Activated effector memory CD4-positive, alpha-beta T cell treated with Interleukin-2 at 50 U/mL for 16 hours (primary cell): ENCODE data around the gene CALD1.

Experiments used
- DNase-seq: peaks from one replicate; pipeline ENCODE4 v3.0.0-alpha.2; 2020

CALD1 gene

DNA sequence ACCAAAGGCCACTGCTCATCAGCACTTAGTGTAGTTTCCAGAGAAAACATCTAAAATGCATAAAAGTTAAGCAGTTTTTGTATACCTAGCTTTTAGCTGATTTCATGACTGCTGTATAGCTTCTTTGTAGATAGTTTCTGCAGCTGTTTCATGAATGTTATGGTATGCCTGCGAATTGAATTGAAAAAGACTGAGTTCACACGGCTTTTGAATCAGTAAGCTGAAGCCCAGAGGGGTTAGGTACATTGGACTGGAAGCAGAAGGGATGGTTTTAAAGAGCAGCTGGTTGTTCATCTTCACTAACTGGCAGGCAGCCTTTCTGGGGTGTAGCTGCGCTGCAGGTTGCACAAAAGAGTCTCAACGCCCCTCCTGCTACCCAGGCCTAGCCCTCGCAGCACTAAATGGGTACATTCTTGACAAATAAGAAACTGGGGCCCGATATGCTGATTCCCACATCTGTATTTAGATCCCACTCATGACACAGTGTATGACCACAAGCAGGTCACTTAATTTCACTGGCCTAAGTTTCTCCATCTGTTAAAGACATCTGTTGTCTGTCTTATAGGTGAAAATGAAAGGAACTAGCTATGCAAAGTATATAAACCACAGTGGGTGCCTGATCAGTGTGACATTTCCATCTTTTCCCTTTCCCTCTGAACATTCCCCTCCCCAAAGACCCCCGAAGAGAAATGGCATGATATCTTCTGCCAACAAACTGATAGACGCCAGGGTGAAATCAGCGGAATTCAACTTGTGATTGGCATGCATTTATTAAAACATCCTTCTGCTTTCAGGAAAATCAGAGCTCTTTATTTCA lies 120.9 kb downstream of the CALD1 start:
- no peak for DNase-seq

DNA sequence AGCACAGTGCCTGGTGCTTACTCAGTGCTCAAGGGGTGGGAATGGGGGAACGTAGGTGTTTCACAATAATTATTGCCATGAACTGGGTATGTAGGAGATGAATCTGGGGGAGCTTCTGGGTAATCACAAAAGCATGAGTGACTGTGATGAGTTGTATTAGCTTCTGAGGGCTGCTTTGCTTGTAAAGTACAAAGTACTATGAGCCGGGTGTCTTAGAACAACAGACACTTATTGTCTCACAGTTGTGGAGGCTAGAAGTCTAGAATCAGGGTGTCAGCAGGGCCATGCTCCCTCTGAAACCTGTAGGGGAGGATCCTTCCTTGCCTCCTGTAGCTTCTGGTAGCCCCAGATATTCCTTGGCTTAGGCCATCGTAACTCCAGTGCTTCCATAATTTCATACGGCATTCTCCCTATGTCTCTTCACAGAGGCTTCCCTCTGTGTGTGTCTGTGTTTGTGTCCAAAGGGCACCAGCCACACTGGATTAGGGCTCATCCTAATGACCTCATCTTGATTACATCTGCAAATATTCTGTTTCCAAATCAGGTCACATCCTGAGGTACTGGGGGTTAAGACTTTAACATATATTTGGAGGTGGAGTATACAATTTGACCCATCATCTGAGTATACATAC lies 122.1 kb downstream of the CALD1 start:
- DNase-seq, result no peak

DNA sequence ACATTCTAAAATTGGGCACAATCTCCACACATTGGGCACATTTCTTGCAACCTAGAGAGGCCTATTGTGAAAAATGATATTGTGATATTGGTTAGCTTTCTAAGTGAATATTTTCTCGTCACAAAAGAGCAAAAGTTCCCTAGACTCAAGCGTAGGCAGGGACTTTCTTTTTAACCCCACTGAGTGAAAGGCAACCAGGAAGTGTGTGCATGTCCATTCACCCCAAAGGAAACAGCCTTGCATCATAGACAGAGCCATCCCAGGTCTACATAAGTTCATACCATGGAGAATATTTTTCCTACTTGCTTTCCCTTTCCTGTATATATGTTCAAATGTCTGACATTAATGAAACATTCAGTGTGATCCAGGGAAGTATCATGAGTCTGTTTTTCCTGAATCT lies 122.6 kb downstream of the CALD1 start:
- DNase-seq, result no peak

DNA sequence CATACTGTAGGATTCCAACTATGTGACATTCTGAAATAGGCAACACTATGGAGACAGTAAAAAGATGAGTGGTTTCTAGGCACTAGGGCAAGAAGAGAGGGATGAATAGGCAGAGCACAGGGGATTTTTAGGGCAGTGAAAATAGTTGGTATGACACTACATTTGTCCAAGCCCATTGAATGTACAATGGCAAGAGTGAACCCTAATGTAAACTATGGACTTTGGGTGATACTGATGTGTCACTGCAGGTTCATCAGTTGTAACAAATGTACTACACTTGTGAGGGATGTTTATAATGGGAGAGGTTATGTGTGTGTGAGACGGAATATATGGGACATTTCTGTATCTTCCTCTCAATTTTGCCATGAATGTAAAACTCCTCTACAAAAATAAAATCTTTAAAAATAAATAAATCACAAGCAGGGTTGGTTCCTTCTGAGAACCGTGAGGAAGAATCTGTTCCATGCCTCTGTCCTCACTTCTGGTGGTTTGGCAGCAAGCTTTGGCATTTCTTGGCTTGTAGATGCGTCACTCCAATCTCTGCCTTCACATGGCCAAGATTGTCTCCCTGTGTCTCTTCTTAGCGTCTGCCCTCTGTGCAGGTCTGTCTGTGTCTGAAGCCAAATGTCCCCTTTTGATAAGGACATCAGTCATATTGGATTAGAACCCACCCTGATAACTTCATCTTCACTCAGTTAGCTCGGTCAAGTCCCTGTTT lies 123.8 kb downstream of the CALD1 start:
- DNase-seq, result no peak

DNA sequence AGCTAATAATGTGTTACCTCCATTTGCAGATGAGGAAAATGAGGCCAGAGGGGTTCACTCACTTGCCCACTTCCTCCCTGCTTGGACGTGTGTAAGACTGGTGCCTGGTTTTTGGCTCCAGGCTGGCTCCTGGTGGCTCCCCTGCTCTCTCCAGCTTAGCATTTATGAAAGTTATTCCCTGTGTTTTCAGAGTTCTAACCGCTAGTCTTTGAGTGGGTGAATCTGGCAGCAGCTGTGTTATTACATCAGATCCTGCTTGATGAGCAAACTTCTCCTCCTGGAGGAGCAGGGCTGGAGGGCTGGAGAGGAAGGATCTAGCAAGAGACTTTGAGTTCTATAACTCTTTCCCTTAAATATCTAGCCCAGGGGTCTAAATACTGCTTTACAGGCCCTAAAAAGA lies 125.9 kb downstream of the CALD1 start:
- no peak for DNase-seq

DNA sequence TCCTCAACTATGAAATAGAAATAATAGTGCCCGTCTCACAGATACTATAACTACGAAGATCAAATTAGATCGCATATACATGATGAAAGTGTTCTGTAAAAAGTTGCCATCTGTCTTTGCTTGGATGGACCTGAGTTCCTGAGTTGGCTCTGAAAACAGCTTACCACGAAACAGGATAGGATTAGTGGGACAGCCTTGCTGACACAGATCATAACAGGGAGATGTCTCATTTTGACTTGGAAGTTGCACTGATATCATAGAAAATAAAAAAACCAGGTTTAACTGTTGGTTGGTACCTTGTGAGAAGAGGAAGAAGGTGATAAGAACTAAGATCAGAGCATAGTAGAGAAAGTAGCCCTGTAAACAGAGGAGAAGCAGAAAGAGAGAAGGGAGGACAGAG lies 127.6 kb downstream of the CALD1 start:
- DNase-seq, result no peak

DNA sequence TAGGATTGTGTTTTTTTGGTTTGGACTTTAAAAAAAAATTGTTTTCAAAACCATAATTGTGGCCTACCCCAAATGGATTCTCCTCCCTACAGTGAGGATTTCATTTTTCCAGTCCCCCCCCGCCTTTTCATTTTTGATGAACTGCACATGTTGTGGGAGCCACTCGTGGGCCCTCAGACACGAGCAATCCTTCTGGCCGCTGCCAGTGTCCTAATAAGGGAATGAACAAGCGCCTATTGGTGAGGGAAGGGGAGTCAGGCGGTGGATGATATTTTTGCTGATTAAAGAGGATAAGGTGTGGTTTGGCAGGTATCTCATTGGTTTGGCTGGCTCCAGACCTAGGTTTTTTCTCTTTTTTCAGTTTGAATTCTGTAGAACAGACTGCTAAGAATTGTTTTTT lies 128.2 kb downstream of the CALD1 start:
- no peak for DNase-seq

DNA sequence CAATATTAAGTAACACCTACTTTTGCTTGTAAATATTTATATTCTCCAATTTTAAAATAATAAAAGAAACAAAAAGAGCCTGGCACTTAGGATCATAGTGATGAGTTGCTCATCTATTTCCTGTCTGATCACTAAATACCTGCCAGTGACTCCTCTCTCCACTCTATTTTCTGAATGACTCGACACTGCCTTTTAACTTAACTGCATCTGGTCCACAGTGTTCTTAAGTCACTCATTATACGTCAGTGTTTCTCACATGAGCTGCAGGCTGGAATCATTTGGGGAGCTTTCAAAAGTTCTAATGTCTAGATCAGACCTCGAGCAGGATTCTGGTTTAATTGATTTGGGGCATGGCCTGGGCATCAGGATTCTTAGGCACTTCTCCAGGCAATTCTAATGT lies 128.9 kb downstream of the CALD1 start:
- DNase-seq, result no peak

DNA sequence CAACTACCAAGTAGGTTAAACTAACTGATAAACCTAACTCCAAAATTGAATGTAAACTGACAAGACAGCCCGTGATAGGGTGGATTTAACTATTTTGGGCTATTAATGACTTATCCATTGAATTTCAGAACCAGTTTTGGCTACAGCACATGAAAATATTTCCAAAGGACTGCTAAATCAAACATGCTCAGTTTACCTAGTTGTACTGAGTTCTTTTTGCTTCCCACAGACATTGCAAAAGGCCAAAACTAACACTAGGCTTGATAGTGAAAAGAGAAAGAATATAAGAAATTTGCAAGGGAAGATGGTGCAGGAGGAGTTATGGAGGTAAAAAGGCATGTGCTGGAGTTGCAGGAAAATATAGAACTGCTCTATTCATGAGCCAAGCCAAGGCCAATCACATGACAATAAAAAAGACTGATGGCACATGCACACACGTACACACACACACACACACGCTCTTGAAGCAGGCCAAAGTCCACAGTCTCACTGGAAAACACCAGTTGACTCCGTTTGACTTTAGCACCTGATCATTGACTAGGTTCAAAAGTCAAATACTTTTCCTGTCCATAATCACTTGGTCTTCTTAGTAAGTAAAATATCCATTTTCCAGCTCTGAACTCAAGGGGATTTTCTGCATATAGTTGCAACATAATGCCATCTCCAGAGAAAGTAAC lies 130.9 kb downstream of the CALD1 start:
- DNase-seq, result no peak

DNA sequence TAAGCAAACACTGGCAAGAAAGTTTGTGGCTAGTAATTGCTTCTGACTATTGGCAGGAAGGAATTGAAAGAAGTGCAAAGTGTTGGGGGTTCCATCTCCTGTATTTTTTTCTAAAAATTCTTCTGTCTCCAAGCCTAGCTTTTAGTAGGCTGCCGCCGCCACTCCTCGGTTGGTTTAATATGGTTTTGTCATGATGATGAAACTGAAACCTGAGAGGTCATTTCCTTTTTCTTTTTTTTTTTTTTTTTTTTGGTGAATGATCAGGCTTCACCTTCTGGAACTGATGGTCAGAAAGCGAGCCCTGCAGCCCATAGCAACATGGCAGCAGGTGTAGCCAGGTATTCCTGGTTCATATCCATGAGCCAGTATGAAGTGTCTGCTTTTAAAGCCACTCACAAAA lies 131.5 kb downstream of the CALD1 start:
- no peak for DNase-seq

DNA sequence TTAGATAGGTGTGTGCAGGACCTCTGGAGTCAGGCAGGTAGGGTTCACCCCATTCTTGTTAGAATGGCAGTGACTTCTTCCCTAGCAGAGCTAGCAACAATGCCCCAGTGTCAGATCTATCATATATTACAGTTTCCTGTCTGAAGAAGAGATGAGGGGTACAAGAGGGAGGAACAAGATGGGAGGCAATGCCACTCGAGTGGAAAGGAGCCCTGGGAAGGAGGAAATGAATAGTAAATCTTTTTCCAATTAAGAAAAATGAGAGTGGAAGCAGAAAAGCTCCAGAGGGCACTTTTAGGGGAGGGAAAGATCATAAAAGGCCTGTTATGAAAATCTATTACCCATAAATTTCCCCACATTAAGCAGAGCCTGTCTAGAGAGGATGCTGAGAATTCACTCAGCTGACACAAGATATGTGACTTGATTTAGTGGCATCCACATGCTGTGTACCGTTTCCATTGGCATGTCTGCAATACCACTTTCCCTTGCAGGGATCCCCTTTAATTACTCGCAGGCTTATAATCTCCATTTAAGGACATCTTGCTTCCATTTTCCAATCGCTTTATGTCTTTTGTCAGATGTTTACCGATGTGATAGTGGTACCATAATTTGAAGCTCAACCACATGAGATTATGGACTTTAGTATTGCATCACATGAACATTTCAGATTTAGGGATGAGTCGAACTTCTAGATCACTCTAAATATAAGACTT lies 136.9 kb downstream of the CALD1 start:
- no peak for DNase-seq

DNA sequence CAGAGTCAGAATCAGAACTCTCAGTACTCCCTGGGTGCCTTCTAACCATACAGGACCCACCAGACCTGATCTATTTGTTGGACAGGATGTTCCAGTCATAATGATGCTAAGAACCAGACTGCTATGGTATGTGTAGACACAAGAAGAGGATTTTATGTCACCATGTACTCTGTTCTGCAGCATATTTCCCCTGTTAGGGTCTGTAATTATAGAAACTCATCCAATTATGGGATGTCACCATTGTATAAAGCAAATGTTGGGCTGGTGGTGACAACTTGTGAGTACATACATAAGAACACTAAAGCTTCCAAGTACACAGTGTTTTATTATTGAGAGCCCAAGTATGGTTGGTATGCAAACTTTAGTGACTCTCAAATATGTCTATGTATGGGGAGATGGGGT lies 139.8 kb downstream of the CALD1 start:
- DNase-seq, result no peak

DNA sequence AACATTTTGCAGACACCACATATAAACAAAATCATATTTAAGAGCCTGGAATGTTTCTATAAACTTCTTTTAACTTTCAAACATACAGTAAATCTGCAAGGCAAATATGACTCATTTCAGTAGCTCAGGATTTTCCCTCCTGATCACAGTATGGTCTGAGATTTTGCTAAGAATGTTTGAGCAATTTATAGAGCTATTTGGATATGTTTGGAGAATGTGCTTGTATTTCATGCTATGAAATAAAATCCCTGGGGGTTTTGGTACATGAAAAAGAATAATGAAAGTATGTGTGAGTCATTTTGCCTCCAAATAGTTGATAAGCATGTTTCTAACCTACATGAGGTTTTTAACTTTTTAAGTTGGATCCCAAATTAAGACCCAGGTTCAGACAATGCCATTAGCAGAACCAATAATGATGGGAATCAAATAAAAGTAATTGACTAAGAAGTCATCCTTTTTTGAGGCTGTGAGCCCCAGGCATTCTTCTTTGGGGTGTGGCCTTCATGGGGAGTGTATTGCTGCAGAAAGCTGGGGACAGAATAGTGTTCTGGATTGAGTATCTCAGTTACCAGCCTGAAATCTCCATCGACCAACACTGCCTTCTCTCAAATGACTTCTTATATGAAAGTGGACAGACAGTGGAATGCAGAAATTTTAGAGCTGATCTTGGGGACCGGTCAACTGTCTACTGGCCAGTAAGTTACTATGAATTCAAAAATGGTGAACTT lies 140.8 kb downstream of the CALD1 start:
- no peak for DNase-seq

DNA sequence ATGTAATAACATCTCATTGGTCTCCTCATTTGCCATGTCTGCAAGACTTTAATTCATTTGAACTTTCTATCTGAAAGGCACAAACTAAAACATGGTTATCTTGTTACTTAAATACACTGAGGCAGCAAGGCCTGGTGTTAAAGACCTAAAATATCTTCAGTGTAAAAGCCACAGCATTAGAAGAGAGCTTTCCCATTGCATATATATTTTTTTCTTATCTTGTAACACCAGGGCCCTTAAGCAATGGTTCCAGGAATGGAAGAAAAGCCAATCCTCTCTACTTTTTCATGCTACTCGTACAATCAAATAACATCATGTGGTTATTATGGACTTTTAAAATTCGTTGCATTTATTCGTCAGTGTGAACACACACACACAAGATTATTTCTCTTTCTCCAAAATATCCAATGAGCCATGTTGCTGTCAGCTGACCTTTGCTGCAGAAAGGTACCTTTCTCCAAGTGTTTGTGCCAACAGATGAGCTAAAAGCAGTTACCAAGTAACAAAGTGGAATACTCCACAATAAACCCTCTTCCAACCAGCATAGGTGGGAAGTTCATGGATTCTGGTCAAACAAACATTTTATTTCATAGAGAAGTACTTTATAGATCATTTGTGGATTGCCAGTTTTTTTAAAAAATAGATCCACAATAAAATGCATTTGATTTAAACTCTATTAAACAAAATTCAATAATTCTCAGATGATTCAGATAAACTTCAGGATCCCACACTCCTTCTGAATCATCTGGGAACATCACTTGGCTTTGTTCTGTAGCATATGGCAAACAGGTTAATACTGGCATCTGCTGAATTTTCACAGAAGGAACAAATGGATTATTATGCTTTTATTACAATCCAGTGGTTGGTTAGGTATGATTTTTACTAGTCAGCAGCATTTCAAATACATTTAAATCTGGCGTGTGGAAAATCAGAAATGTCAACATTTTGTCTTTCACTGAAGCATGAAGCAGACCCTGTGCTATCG lies 143.6 kb downstream of the CALD1 start:
- DNase-seq, result no peak

DNA sequence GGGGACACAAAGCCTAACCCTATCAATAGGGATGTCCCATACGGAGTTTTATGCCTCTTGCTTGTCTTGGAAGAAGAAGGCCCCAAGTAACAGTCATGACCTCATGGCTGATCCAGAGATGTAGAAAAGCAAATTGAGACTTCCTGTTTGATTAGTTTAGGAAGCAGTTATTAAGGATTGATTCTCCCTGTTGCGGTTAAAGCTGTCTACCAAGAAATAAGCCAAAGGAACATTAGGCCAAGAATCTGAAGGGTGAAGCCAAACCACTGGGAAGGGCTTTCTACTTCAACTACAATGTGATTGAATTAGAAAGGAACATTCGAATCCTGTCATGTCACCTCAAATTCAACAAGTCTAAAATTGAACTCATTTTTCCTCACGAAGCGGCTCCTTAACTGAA lies 146.3 kb downstream of the CALD1 start:
- DNase-seq, result no peak

DNA sequence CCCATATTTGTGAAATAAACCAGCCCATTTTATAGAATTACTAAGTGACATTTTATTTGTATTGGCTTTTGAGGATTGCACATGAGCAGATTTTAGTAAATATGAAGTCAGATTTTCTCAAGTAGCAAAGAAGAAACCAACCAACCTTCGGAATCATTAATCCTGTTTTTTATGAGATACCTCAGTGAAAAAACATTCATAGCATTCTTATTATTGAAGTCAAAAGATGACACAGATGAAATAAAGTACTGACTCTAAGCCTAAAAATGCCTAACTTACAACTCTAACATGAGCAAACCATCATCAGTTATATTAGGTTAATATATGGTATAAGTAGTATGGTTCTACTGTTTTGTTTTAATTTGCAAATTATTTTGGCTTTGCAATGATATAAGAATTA lies 147.0 kb downstream of the CALD1 start:
- no peak for DNase-seq

DNA sequence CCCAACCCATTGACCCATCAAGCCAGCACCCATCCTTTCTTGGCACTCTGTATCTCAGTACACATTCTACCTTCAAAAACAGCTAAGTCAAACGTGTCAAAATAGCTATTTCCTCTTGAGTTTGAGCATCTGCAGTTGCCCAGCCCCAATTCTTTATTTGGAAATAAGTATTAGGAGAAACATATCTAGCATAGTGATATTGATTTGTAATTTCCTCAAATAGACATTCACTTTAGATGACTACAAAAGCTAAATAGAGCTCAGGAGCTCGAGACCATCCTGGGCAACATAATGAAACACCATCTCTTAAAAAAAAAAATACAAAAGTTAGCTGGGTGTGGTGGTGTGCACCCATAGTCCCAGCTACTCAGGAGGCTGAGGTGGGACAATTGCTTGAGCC lies 147.6 kb downstream of the CALD1 start:
- no peak for DNase-seq

DNA sequence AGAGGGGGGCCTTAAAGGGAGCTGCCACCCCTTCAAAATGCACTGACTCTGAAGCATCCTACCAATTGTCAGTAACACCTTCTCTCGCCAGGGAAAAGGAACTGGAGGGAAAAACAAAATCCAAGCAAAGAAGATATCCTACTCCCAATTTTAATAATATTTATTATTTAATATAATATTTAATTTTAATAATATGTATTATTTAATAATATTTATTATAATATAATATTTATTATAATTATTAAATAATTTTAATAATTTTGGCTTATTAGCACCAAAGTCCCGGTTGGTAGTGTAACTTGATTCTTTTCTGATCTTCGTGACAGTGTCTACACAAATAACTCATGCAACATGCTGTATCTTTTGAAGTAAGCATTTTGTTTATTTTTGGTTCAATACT lies 148.3 kb downstream of the CALD1 start:
- no peak for DNase-seq

DNA sequence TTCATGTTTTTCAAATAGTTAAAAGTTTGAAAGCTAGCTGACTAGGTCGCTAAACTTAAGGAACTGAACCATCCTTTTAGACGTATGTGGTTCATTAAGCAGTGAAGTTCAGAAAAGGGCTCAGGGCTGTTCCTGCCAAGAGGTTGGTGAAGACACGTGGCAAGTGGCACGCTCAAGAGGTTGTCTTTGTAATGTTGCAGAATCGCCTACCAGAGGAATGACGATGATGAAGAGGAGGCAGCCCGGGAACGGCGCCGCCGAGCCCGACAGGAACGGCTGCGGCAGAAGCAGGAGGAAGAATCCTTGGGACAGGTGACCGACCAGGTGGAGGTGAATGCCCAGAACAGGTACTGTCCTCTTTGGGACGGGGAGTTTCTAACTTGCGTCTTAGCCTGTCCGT lies 149.1 kb downstream of the CALD1 start:
- no peak for DNase-seq

DNA sequence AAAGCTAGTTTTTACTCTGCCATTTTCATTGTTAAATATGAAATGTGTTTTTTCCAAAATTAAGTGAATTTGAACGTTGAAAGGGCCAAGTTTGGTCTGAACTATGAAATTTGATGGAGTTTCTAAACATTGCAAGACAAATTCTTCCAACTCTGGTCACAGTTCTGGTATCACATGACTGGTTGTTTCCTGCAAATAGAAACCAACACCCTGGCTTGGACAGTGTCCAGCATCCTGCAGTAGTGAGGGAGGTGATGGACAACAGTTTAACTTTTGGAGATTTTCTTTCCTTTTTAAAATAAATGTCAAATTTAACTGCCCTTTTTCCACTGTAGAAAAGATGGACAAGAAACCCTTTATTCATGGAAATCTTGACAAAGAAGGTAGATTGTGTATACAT lies 152.1 kb downstream of the CALD1 start:
- no peak for DNase-seq
